GM21576 (cell line): ENCODE measurements around the gene COBLL1.
A peak's percentile ranks its signal among the peaks of the same experiment; 100 is the strongest.

ENCODE experiments used
- ATAC-seq: cut with Tn5 transposase; IDR thresholded peaks from one replicate; pipeline ENCODE4 v1.9.1; 2021; ENCODE audit warnings: mild to moderate bottlenecking, moderate library complexity; ENCODE audit not compliant: unreplicated experiment

Gene COBLL1

GRCh38 chr2:164859251-164859818 lies 17.7 kb upstream of the COBLL1 start:
- no peak for ATAC-seq

DNA sequence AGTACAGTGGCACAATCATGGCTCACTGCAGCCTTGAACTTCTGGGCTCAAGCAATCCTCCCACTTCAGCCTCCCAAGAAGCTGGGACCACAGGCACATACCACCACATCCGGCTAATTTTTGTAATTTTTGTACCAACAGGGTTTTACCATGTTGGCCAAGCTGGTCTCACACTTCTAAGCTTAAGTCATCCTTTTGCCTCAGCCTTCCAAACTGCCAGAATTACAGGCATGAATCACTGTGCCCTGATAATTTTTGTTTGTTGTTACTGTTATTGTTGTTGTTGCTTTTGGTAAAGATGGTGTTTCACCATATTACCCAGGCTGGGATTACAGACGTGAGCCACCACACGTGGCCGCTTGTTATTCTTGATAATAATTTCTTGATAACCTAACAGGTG lies 10.5 kb upstream of the COBLL1 start:
- ATAC-seq: no peak

DNA sequence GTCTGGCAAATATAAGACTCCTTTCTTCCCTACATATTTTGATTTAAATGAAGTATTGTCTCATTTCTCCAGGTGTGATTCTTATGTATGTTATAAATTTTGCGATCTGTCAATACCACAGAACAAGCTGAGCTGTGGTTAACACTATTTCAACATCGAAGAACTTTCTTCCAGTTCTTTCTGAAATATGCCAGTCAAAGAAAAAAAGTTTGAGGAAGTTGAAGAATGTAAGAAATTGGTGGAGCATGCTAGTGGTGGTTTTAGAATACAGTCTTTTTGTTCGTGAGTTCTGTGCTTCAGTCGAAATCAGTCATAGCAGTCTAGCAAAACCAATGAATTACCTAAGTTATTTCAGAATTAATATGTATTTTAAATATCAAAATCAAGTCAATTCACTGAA lies 8.6 kb upstream of the COBLL1 start:
- ATAC-seq: no peak

DNA sequence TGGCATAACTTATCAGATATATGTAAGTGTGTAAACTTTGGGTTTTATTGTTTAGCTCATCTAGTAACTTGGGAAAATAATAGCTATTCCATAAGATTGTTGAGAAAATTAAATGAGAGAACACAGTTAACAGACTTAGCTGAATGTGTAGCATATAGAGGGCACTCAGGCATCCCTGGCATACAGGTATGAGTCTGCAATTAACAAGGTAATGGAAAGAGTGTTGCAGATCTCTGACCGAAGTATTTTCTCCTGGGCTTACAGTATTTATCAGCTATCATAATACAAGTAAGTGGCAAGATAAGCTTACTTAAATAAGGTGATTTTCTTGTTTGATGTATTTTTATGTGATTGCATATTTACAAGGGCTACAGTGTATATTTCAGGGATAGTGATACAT lies 7.9 kb upstream of the COBLL1 start:
- ATAC-seq: no peak

- no peak for ATAC-seq
Observed at GRCh38 chr2:164847981-164848741, 6.5 kb upstream of the COBLL1 start.

DNA sequence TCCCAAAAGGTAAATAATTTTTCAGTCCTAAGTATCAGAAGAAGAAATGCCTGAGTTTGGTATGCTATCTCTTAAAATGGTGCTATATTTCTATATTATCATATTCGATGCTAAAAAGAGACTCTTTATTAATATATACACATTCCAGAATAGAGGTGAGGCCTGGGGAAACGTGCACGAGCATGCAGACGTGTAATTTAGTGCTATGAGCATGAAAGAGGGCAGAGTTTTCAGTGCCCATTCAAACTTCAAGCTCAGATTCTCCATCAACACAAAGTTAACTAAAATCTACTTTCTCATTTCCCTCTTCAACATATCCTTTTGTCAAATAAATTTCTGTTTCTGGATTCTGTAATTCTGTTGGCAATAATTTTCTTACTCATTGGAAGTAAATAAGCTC lies 5.7 kb upstream of the COBLL1 start:
- no peak for ATAC-seq

GRCh38 chr2:164846276-164846675 lies 4.7 kb upstream of the COBLL1 start:
- no peak for ATAC-seq

DNA sequence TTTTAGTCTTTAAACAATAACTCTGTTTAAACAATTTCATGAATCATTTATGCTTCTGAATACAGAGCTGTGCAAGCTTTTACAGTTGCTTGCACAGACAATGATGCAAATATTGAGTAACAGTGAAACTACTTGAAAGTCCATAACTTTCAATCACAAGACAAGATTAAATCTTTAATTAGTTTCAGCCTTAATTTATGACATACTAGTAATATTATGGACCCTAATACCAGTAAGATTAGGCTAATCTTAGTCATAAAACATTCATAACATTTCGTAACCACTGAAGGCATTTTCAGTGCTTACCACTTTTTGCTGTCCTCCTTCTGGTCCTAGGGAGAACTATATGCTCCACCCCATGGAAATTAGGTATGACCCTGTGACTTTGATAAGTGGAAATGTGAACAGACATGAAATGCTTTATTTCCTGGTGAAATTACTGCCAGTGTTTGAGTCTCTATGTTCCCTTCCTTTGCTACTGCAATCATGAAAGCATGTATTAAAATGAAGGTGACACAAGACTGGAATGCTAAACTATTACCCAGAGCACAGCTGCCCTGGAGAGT lies 1.8 kb upstream of the COBLL1 start:
- ATAC-seq: no peak

GRCh38 chr2:164842624-164842966 lies 972 bp upstream of the COBLL1 start:
- ATAC-seq: no peak

GRCh38 chr2:164840930-164841718 lies 499 bp downstream of the COBLL1 start:
- ATAC-seq: peak; percentile 51

DNA sequence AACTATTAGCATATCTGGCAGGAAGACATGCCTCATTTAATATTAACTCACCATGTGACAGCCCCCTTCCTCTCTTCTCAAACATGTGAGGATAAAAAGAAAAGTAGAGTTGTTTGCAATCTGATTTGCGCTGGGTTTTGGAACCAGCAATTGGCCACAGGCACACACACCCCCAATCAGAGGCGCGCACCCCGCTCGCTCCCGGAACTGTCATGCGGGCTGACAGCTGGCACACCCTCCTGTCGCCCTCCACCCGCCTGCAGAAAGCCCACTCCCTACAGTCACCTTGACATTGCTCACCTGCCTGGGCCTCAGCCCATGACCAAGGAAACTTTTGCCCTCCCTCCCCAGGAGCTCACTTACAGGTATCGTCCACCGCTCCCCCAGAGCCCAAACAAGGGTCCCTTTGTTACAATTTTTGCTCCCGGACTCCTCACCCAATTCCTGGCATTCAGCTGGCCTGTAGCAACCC lies 1.1 kb downstream of the COBLL1 start:
- ATAC-seq: no peak

GRCh38 chr2:164839914-164840457 lies 1.6 kb downstream of the COBLL1 start:
- no peak for ATAC-seq

- ATAC-seq: no peak
Observed at GRCh38 chr2:164837807-164838206, 3.8 kb downstream of the COBLL1 start.

DNA sequence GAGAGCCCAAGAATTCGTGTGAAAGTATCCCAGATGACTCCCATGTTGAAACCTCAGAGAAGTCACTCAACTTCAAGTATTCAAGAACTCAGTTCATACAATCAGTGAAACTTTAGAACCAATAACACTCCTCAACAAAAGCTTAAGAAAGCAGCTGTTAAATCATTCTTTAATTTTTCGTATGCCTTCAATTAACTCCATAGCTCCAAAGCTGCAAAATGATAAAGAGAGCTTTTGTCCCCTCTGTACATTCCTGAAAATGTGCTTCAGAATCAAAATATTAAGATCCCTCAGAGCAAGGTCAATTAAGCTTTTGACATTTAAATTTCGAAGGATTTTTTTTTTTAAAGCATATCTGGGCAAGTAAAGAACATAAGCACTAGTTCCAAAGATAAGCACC lies 4.7 kb downstream of the COBLL1 start:
- no peak for ATAC-seq

DNA sequence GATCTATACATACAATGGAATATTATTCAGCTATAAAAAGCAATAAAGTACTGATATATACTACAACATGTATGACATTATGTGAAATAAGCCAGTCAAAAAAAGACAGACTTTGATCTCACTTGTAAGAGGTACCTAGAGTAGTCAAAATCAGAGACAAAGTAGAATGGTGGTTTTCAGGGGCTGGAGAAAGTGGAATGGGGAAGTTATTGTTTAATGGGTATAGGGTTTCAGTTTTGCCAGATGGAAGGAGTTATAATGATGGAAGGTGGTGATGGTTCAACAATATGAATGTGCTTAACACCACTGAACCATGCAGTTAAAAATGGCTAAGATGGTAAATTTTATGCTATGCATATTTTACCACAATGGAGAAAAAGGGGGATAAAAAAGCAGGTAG lies 6.3 kb downstream of the COBLL1 start:
- ATAC-seq: no peak

DNA sequence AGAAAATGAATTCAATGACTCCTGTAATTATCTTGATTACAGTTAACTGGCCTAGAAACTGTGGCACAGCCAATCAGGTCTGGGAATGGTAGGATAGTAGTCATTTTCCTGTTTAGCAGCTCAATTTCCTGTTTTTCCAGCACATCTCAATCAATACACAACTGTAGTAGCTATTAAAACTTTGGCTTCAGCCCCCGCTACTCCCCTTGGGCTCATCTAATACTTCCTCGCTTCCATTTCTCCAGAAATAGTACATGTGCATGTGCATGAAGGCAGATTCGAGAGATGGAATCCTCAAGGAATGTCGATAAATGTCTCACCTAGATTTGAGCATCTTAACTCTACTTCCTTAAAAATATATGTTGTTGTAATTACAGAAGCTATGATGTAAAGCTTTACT lies 9.7 kb downstream of the COBLL1 start:
- ATAC-seq: no peak

- ATAC-seq: no peak
Observed at GRCh38 chr2:164831180-164831579, 10.4 kb downstream of the COBLL1 start.

DNA sequence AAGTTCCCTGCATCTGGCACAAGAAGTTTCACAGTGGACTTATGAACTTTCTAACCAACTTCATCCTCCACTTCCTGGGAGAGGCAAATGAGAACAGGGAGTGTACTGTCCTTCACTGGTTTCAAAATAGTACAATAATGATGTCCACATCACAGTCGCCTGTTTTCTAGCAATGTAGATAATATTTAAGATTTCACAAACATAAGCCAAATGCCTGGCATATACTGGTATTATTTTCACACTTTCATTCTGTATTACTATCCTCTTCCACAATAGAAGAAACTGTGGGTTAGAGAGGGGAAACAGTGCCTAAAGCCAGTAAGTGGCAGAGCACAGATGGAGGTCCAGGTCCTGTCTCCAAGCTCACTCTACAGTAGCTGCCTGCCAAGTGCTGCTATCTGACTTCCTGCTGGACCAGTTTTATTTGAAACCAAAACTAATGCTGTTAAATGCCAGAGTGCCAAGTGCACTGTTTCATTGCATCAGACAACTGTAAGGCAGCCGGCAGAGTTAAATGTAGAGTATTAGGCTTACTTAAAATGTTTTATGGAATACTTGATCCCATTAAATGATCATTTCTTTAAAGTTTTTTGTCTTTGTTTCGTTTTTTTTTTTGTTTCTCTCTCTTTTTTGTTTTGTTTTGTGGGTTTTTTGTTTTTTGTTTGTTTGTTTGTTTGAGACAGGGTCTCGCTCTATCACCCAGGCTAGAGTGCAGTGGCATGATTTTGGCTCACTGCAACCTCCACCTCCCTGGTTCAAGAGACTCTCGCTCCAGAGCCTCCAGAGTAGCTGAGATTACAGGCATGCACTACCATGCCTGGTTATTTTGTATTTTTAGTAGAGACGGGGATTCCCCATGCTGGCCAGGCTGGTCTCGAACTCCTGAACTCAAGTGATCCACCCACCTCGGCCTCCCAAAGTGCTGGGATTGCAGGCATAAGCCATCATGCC lies 15.1 kb downstream of the COBLL1 start:
- no peak for ATAC-seq

GRCh38 chr2:164824872-164825271 lies 16.8 kb downstream of the COBLL1 start:
- no peak for ATAC-seq

DNA sequence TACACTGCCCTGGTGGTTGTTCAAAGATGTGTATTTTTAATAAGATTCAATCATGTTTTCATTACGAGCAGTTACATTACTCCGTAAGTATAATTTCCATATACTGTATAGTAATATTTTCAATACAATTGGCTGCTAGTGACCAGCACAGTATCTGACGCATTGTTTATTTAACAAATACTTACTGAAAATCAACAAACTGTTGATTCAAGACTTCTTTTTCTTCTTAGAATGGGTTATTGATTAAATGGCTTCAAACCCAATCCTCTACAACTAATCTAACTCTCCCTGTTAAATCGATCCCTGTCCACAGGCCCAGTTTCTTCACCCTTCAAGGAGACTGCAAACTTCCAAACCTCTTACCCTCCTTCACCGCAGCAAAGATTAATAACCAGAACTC lies 18.5 kb downstream of the COBLL1 start:
- no peak for ATAC-seq
